ENCODE data around the gene MOV10L1.

The MOV10L1 gene

DNA sequence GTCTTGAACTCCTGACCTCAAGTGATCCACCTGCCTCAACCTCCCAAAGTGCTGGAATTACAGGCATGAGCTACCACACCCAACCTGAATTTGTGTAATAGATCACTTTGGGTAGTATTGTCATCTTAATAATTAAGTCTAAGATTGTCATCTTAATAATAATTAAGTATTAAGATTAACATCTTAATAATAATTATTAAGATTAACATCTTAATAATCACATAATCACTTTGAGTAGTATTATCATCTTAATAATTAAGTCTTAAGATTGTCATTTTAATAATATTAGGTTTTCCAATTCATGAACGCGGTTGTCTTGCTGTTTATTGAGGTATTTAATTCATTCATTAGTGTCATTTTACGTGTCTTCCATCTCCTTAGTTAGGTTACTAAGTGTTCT, 8.2 kb downstream of the MOV10L1 start:
- TF ChIP-seq, protein P1, sequence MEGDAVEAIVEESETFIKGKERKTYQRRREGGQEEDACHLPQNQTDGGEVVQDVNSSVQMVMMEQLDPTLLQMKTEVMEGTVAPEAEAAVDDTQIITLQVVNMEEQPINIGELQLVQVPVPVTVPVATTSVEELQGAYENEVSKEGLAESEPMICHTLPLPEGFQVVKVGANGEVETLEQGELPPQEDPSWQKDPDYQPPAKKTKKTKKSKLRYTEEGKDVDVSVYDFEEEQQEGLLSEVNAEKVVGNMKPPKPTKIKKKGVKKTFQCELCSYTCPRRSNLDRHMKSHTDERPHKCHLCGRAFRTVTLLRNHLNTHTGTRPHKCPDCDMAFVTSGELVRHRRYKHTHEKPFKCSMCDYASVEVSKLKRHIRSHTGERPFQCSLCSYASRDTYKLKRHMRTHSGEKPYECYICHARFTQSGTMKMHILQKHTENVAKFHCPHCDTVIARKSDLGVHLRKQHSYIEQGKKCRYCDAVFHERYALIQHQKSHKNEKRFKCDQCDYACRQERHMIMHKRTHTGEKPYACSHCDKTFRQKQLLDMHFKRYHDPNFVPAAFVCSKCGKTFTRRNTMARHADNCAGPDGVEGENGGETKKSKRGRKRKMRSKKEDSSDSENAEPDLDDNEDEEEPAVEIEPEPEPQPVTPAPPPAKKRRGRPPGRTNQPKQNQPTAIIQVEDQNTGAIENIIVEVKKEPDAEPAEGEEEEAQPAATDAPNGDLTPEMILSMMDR (conservative IDR thresholded peaks at IDR 0.05; ENCODE audit: low read length): no peak
- no peak for DNase-seq (ENCODE audit: low read depth)
- no peak overlapping the region for H3K4me3 ChIP-seq (ENCODE audit: low read length)

DNA sequence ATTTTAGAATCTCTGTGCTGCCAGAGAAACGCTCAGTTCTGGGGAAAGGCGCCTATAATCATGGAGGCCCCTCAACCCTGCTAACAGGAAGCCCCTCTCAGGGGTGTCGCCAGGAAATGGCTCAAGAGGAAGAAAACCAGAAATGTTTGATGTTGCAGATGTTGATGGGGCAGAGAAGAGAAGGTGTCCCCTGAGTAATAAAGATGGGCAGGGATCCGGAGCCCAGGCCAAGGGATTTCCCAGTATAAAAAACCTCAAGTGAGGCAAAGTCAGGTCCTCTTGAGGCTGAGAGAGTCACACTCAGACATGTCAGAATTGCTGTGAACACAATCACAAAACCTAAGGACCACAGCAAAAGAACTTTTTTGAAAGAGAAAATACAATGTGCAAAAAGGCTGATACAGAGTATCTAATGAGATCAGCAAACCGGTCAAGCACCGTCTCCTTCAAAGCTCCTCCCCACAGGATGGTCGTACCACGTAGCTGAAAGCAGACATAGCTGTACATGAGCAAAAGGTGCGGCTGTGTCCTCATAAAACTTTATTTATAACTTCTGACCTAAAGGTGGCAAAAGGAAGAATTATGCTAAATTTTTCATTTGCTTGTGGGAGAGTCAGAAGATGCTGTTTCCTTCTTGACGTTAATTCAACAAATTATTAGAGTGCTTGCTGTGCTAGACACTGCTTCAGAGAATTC, 12.2 kb downstream of the MOV10L1 start:
- DNase-seq (ENCODE audit: low read depth): no peak
- TF ChIP-seq, protein P1 (conservative IDR thresholded peaks at IDR 0.05; ENCODE audit: low read length): no peak
- H3K4me3 ChIP-seq (ENCODE audit: low read length): no peak overlapping the region

DNA sequence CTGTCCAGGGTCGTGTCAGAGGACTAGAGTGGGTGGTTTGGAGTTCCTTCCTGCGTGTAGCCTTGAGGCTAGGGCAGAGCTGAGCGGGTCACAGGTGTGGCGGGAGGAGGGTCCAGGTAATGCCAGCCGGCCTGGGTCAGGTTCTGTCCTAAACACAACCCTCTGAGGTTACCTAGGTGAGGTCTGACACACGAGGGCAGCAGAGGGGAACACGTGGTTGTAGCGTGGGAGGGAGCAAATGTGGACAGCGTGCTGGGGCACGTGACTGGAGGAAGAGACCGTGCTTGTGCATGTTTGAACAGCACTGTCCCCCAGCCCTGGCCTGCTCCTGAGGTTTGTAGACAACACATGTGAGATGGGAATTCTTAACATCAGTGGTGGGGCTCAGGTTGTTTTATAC, 13.1 kb downstream of the MOV10L1 start:
- no peak overlapping the region for H3K4me3 ChIP-seq (ENCODE audit: low read length)
- no peak for DNase-seq (ENCODE audit: low read depth)
- TF ChIP-seq, protein P1 (conservative IDR thresholded peaks at IDR 0.05; ENCODE audit: low read length): no peak

DNA sequence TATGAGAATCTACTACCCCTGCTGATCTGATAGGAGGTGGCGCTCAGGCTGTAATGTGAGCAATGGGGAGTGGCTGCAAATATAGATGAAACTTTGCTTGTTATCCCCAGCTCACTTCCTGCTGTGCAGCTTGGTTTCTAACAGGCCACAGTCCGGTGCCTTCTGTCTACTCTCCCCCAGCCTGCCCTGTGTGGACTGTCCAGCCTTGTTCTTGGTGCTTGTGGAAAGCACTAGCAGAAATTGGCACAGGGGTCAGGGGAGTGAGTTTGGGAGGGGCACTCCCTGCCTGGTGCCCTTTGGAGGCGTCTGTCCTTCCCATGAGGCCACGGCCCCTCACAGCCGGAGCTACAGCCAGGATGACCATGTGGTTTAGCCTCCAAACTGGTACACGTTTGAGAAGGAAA, 14.3 kb downstream of the MOV10L1 start:
- no peak for DNase-seq (ENCODE audit: low read depth)
- TF ChIP-seq, protein P1 (conservative IDR thresholded peaks at IDR 0.05; ENCODE audit: low read length): no peak
- H3K4me3 ChIP-seq (ENCODE audit: low read length): no peak overlapping the region

DNA sequence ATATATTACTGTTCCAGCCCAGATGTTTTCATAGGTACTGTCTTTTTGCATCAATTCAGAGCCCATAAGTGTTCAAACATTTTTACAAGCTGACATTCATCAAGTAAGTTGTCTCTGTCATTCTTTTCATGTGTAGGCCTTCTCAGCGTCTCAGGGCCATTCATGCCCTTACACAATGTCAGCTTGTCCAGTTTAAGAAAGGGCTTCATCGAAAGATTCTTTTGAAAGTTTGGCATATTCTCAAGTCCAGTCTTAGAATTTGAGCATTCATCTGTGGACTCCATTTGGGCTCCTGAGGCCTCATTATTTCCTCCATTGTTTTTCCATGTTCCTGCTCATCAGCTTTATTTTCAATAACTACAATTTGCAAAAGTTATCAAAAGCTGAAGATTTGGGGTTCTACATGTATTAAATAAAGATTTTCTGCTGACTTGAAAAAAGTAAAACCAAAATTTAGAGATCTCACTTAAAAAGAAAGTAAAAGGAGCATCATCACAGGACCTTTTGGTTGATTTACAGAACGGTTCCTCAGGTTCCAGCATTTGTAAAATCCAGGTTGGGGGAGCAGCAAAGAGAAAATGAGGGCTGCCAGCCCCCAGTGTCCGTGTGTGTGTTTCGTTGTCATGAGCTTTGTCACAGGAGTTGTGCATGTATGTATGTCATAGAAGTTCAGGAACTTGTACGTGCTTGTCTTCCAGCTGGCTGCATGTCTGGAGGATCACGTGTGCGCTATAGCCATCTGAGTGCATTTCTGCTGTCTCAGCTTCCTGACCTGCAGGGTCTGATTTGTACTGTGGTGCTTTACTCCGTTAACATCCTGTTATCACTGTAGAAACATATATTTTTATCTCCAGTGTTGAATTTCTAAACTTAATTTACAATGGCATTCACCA, 15.6 kb downstream of the MOV10L1 start:
- H3K4me3 ChIP-seq (ENCODE audit: low read length): no peak overlapping the region
- peak; percentile 52 for DNase-seq (ENCODE audit: low read depth)

DNA sequence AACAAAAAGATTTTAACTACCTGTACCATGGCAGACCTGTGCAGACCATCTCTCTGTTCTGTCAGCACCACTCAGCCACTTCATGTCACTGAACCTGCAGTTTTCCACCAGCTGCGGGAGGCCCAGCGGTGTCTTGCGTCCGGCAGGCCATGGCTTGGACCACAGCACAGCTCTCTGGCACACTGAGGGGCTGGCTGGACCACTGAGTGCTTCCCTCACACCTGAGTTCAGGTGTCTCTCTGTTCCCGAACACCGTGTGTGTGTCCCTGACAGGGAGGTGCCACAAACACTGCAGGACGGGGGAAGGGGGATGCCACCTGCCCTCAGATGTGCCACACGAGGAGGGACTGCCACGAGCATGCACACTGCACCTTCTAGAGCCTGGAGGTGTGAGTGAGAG, 17.7 kb downstream of the MOV10L1 start:
- no peak overlapping the region for H3K4me3 ChIP-seq (ENCODE audit: low read length)
- TF ChIP-seq, protein P1 (conservative IDR thresholded peaks at IDR 0.05; ENCODE audit: low read length): no peak

More for the DNA sequence above, 15.6 kb downstream of the MOV10L1 start:
- TF ChIP-seq, protein P1 (conservative IDR thresholded peaks at IDR 0.05; ENCODE audit: low read length): no peak

More for the DNA sequence above, 17.7 kb downstream of the MOV10L1 start:
- DNase-seq (ENCODE audit: low read depth): no peak

All from AG10803 (cell line).